Measurements from ENCODE around the gene UROC1. TPM values are rescaled to one million over a fixed set of nuclear protein-coding genes. Genes with fewer than 3 reads are reported as not detected.

Gene UROC1
- total and polyA plus RNA-seq, 5 donors, result not detected

- Histone ChIP-seq H3K27ac (ENCODE audit: low read length) (no peak overlapping the region), H3K4me3 (ENCODE audit: low read length) (no peak overlapping the region), H3K9me3 (ENCODE audit: control insufficient read depth, low read length) (no peaks in the 10 kb centered on the region), H3K4me1 (ENCODE audit: control insufficient read depth, insufficient read depth, low read length) (no peaks in the 10 kb centered on the region), H3K27me3 (ENCODE audit: control insufficient read depth, insufficient read depth) (no peaks in the 10 kb centered on the region)
- intact Hi-C loops (cut with DNase I), result loop anchor here in 3 of 4 donors (10.0 kb wide), 2 partner anchors 96 to 1016 kb away; no protein-coding TSS in a partner anchor
- ATAC-seq (no peak), DNase-seq (no peak)
- WGBS, result 83% methylated on average over 5 of the region's 5 CpGs
Measured at GRCh38 chr3:126528419-126528799, 10.8 kb upstream of the UROC1 start.

- H3K27me3 ChIP-seq (ENCODE audit: control insufficient read depth, insufficient read depth), result no peaks in the 10 kb centered on the region
- ATAC-seq (no peak), DNase-seq (no peak)
- no peak overlapping the region for H3K4me3 ChIP-seq (ENCODE audit: low read length)
- intact Hi-C loops (cut with DNase I), result loop anchor here in 3 of 4 donors (10.0 kb wide), 2 partner anchors 97 to 1017 kb away; no protein-coding TSS in a partner anchor
- H3K9me3 ChIP-seq (ENCODE audit: control insufficient read depth, low read length), result no peaks in the 10 kb centered on the region
- no peak overlapping the region for H3K27ac ChIP-seq (ENCODE audit: low read length)
- H3K4me1 ChIP-seq (ENCODE audit: control insufficient read depth, insufficient read depth, low read length), result no peaks in the 10 kb centered on the region
- 72% methylated on average over 6 of the region's 6 CpGs for WGBS
Measured at GRCh38 chr3:126527455-126528211, 10.1 kb upstream of the UROC1 start.

GRCh38 chr3:126527006-126527405 lies 9.4 kb upstream of the UROC1 start:
- ATAC-seq (no peak), DNase-seq (no peak)
- no peaks in the 10 kb centered on the region for H3K27me3 ChIP-seq (ENCODE audit: control insufficient read depth, insufficient read depth)
- WGBS, result 85% methylated on average over 7 of the region's 7 CpGs
- intact Hi-C loops (cut with DNase I), result loop anchor here in 3 of 4 donors (10.0 kb wide), 2 partner anchors 98 to 1018 kb away; no protein-coding TSS in a partner anchor
- H3K9me3 ChIP-seq (ENCODE audit: control insufficient read depth, low read length), result no peaks in the 10 kb centered on the region
- no peak overlapping the region for H3K27ac ChIP-seq (ENCODE audit: low read length)
- no peaks in the 10 kb centered on the region for H3K4me1 ChIP-seq (ENCODE audit: control insufficient read depth, insufficient read depth, low read length)
- no peak overlapping the region for H3K4me3 ChIP-seq (ENCODE audit: low read length)

- Histone ChIP-seq H3K4me1 (ENCODE audit: control insufficient read depth, insufficient read depth, low read length) (no peaks in the 10 kb centered on the region), H3K27ac (ENCODE audit: low read length) (no peak overlapping the region), H3K9me3 (ENCODE audit: control insufficient read depth, low read length) (no peaks in the 10 kb centered on the region), H3K27me3 (ENCODE audit: control insufficient read depth, insufficient read depth) (no peaks in the 10 kb centered on the region), H3K4me3 (ENCODE audit: low read length) (no peak overlapping the region)
- intact Hi-C loops (cut with DNase I), result loop anchor here in 3 of 4 donors (10.0 kb wide), 2 partner anchors 98 to 1018 kb away; no protein-coding TSS in a partner anchor
- WGBS, result 87% methylated on average over 7 of the region's 7 CpGs
- ATAC-seq (no peak), DNase-seq (no peak)
Measured at GRCh38 chr3:126526668-126527005, 9.1 kb upstream of the UROC1 start.

- Histone ChIP-seq H3K4me1 (ENCODE audit: control insufficient read depth, insufficient read depth, low read length) (no peaks in the 10 kb centered on the region), H3K27me3 (ENCODE audit: control insufficient read depth, insufficient read depth) (no peaks in the 10 kb centered on the region), H3K27ac (ENCODE audit: low read length) (no peak overlapping the region), H3K9me3 (ENCODE audit: control insufficient read depth, low read length) (no peaks in the 10 kb centered on the region), H3K4me3 (ENCODE audit: low read length) (no peak overlapping the region)
- ATAC-seq (no peak), DNase-seq (no peak)
- intact Hi-C loops (cut with DNase I), result loop anchor here in 3 of 4 donors (10.0 kb wide), 2 partner anchors 99 to 1019 kb away; no protein-coding TSS in a partner anchor
- 83% methylated on average over 8 of the region's 8 CpGs for WGBS
Measured at GRCh38 chr3:126525853-126526667, 8.5 kb upstream of the UROC1 start.

GRCh38 chr3:126525091-126525852 lies 7.7 kb upstream of the UROC1 start:
- peak in 1 of 3 donors; percentile 34 for DNase-seq
- 78% methylated on average over 12 of the region's 12 CpGs for WGBS
- Histone ChIP-seq H3K27ac (ENCODE audit: low read length) (no peak overlapping the region), H3K4me1 (ENCODE audit: control insufficient read depth, insufficient read depth, low read length) (no peaks in the 10 kb centered on the region), H3K9me3 (ENCODE audit: control insufficient read depth, low read length) (no peaks in the 10 kb centered on the region), H3K4me3 (ENCODE audit: low read length) (no peak overlapping the region), H3K27me3 (ENCODE audit: control insufficient read depth, insufficient read depth) (no peaks in the 10 kb centered on the region)
- intact Hi-C loops (cut with DNase I), result loop anchor here in 3 of 4 donors (10.0 kb wide), 2 partner anchors 100 to 1020 kb away; no protein-coding TSS in a partner anchor
- no peak for ATAC-seq

- H3K27ac ChIP-seq (ENCODE audit: low read length), result no peak overlapping the region
- no peaks in the 10 kb centered on the region for H3K4me1 ChIP-seq (ENCODE audit: control insufficient read depth, insufficient read depth, low read length)
- H3K27me3 ChIP-seq (ENCODE audit: control insufficient read depth, insufficient read depth), result no peaks in the 10 kb centered on the region
- ATAC-seq (peak in 1 of 2 donors; percentile 3), DNase-seq (peak in 1 of 3 donors; percentile 70)
- peak overlapping the region; percentile 37 for H3K4me3 ChIP-seq (ENCODE audit: low read length)
- WGBS, result 9% methylated on average over 31 of the region's 31 CpGs
- intact Hi-C loops (cut with DNase I), result loop anchor here in 3 of 4 donors (10.0 kb wide), 2 partner anchors 100 to 1020 kb away; no protein-coding TSS in a partner anchor
- no peaks in the 10 kb centered on the region for H3K9me3 ChIP-seq (ENCODE audit: control insufficient read depth, low read length)
Measured at GRCh38 chr3:126524429-126524988, 6.9 kb upstream of the UROC1 start.

- H3K27ac ChIP-seq (ENCODE audit: low read length), result no peak within 1 kb of the TSS
- H3K4me3 ChIP-seq (ENCODE audit: low read length), result peak within 1 kb of the TSS; percentile 37
Measured at GRCh38 chr3:126523745-126524428, 6.3 kb upstream of the UROC1 start, which contains the start of gene CHST13. Gene CHST13 (plus strand): TSS chr3:126524155. CDS start chr3:126524333, 178 bp downstream.

GRCh38 chr3:126522363-126522788 lies 4.8 kb upstream of the UROC1 start:
- under 1% methylated on average over 6 of the region's 6 CpGs for WGBS
- peak; percentile 6 to 25 for ATAC-seq
- Histone ChIP-seq H3K9me3 (ENCODE audit: control insufficient read depth, low read length) (no peaks in the 10 kb centered on the region), H3K27ac (ENCODE audit: low read length) (no peak overlapping the region), H3K4me1 (ENCODE audit: control insufficient read depth, insufficient read depth, low read length) (no peaks in the 10 kb centered on the region), H3K27me3 (ENCODE audit: control insufficient read depth, insufficient read depth) (no peaks in the 10 kb centered on the region), H3K4me3 (ENCODE audit: low read length) (no peak overlapping the region)
- DNase-seq, result peak; percentile 40 to 79 (median 77)
- intact Hi-C loops (cut with DNase I), result loop anchor here in 3 of 4 donors (10.0 kb wide), 2 partner anchors 102 to 1022 kb away; no protein-coding TSS in a partner anchor

More at GRCh38 chr3:126523745-126524428, 6.3 kb upstream of the UROC1 start, which contains the start of gene CHST13:
- Histone ChIP-seq H3K27me3 (ENCODE audit: control insufficient read depth, insufficient read depth) (no peaks in the 10 kb centered on the region), H3K4me1 (ENCODE audit: control insufficient read depth, insufficient read depth, low read length) (no peaks in the 10 kb centered on the region), H3K9me3 (ENCODE audit: control insufficient read depth, low read length) (no peaks in the 10 kb centered on the region)
- peak; percentile 53 to 84 (median 79) for DNase-seq
- 5% methylated on average over 56 of the region's 56 CpGs for WGBS
- peak; percentile 70 to 77 for ATAC-seq
- intact Hi-C loops (cut with DNase I), result loop anchor here in 3 of 4 donors (10.0 kb wide), 2 partner anchors 101 to 1021 kb away; no protein-coding TSS in a partner anchor
